Esophagus muscularis mucosa (tissue), 4 donors: ENCODE data around the gene RPLP2. TPM values are rescaled to one million over a fixed set of nuclear protein-coding genes. Genes with fewer than 3 reads are reported as not detected.

Source experiments
- DNase-seq: peaks from one replicate; pipeline ENCODE4 v3.0.0-alpha.2; 2017; ENCODE audit errors: extremely low spot score
- H3K27ac ChIP-seq, 4 donors: fragments of 200-600 bp; sonication (generic); replicated peaks in 1 of 4; 1 replicate in 3 of 4; 2 replicates in 1 of 4; pipeline ENCODE4 v1.5.1; 2016 to 2019; ENCODE audit warnings: mild to moderate bottlenecking in 1 of 4
- H3K27me3 ChIP-seq, 4 donors: fragments of 200-600 bp; sonication (generic); one replicate each; pipeline versions ENCODE4 v1.5.1 to v1.6.0; 2016 to 2019
- H3K36me3 ChIP-seq, 4 donors: fragments of 200-600 bp; sonication (generic); one replicate each; pipeline ENCODE4 v1.5.1; 2016 to 2019
- H3K4me1 ChIP-seq, 4 donors: fragments of 200-600 bp; sonication (generic); one replicate each; pipeline ENCODE4 v1.5.1; 2016 to 2019
- H3K4me3 ChIP-seq, 4 donors: fragments of 200-600 bp; sonication (generic); 1 replicate in 2 of 4; 2 replicates in 2 of 4; pipeline ENCODE4 v1.5.1; 2016 to 2019; ENCODE audit warnings: mild to moderate bottlenecking in 4 of 4, moderate library complexity in 1 of 4
- H3K9me3 ChIP-seq, 4 donors: fragments of 200-600 bp; sonication (generic); 1 replicate in 3 of 4; 2 replicates in 1 of 4; pipeline ENCODE4 v1.5.1; 2016 to 2019
- EP300 ChIP-seq: sonication (generic); formaldehyde crosslinking; IDR thresholded peaks from one replicate; pipeline ENCODE4 v1.6.1; 2017; ENCODE audit warnings: antibody characterized with exemption
- POLR2A ChIP-seq: fragments of 450-650 bp; IDR thresholded peaks from one replicate; pipeline ENCODE4 v1.6.1; 2017; ENCODE audit warnings: antibody characterized with exemption, moderate library complexity, mild to moderate bottlenecking, low read depth
- POLR2AphosphoS5 ChIP-seq, 2 donors: sonication (generic); formaldehyde crosslinking; IDR thresholded peaks; one replicate each; pipeline ENCODE4 v1.6.1; 2017; ENCODE audit warnings: antibody characterized with exemption in 2 of 2
- WGBS: methylation state at CpG from one replicate; pipeline ENCODE4 v1.1.5; 2018; 5-methylcytosine and 5-hydroxymethylcytosine counted together
- intact Hi-C: fragments of 100-400 bp; cut with DNase I; formaldehyde crosslinking; loops from one replicate; pipeline ENCODE4 v1.15.1; 2023
- total RNA-seq, 4 donors: library from RNA; depleted of rRNA; stranded (reverse); fragments of >200 nt; gene quantifications; one replicate each; pipeline versions ENCODE4 v1.1.0 to v1.2.1, GENCODE V29; 2016
- TF ChIP-seq, protein P1 (sequence below), 3 experiments: fragments of 200-600 bp in 2 of 3; fragments of 450-650 bp in 1 of 3; sonication (generic) in 2 of 3; IDR thresholded peaks; one replicate each; pipeline ENCODE4 v1.5.1; 2017 to 2019; ENCODE audit warnings: antibody characterized with exemption in 3 of 3, mild to moderate bottlenecking in 2 of 3, moderate library complexity in 1 of 3

Gene RPLP2
- total RNA-seq, 4 donors from 2014 or later, result 318 to 813 (median 686) TPM

- no peak for DNase-seq
- no peak overlapping the region for H3K27ac ChIP-seq
- H3K4me3 ChIP-seq, result no peak overlapping the region
- peaks cover 0 to 9% (median 0%) of the 10 kb centered on the region in 4 donors for H3K4me1 ChIP-seq
- peaks cover 36 to 93% (median 83%) of the 10 kb centered on the region in 4 donors for H3K36me3 ChIP-seq
- WGBS, result 82% methylated on average over 11 of the region's 11 CpGs
- H3K9me3 ChIP-seq, result no peaks in the 10 kb centered on the region
- TF ChIP-seq, protein P1, sequence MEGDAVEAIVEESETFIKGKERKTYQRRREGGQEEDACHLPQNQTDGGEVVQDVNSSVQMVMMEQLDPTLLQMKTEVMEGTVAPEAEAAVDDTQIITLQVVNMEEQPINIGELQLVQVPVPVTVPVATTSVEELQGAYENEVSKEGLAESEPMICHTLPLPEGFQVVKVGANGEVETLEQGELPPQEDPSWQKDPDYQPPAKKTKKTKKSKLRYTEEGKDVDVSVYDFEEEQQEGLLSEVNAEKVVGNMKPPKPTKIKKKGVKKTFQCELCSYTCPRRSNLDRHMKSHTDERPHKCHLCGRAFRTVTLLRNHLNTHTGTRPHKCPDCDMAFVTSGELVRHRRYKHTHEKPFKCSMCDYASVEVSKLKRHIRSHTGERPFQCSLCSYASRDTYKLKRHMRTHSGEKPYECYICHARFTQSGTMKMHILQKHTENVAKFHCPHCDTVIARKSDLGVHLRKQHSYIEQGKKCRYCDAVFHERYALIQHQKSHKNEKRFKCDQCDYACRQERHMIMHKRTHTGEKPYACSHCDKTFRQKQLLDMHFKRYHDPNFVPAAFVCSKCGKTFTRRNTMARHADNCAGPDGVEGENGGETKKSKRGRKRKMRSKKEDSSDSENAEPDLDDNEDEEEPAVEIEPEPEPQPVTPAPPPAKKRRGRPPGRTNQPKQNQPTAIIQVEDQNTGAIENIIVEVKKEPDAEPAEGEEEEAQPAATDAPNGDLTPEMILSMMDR (IDR thresholded peaks at IDR 0.05), result no peak
- TF ChIP-seq POLR2A, result no peak
- no peak for TF ChIP-seq POLR2AphosphoS5 (IDR thresholded peaks at IDR 0.05)
- no peak for TF ChIP-seq EP300
- no peaks in the 10 kb centered on the region for H3K27me3 ChIP-seq
- intact Hi-C loops, result no loop called here
Observed at GRCh38 chr11:766106-766935, 43.4 kb upstream of the RPLP2 start.

DNA sequence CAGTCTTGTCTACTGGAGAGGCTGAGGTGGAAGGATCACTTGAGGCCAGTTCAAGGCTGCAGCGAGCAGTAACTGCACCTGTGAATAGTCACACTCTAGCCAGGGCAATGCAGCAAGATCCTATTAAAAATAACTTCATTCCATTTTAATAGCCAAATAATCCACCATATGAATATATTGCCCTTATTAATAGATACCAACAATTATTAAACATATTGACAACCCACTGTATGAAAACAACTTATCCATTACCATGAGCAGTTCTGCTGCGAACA lies 42.9 kb upstream of the RPLP2 start:
- peaks cover 38 to 93% (median 83%) of the 10 kb centered on the region in 4 donors for H3K36me3 ChIP-seq
- no peaks in the 10 kb centered on the region for H3K9me3 ChIP-seq
- H3K27ac ChIP-seq, result no peak overlapping the region
- intact Hi-C loops, result no loop called here
- WGBS, result 100% methylated on average over 2 of the region's 2 CpGs
- H3K27me3 ChIP-seq, result no peaks in the 10 kb centered on the region
- DNase-seq, result no peak
- peaks cover 0 to 11% (median 2%) of the 10 kb centered on the region in 4 donors for H3K4me1 ChIP-seq
- TF ChIP-seq POLR2A (no peak), POLR2AphosphoS5 (IDR thresholded peaks at IDR 0.05) (no peak)
- TF ChIP-seq, protein P1 (IDR thresholded peaks at IDR 0.05), result no peak
- H3K4me3 ChIP-seq, result no peak overlapping the region

DNA sequence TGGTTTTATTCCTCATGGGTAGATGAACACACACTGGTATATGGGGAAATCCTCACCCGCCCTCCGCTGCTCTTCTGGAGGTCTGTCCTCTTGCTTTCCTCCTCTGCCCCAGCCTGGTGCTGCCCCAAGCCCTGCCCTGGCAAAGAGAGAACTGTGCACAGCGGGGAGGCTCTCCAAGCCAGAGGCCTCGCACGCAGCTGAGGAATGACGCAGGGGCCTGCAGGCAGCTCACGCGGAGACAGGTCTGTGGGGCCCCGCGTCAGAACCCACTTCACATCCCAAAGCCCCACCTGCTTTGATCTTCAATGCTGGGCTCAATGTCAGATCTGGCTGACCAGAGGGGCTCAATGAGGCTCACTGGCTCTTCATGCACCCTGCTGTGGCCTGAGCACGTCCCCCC lies 42.5 kb upstream of the RPLP2 start:
- no peak overlapping the region for H3K4me3 ChIP-seq
- TF ChIP-seq, protein P1 (IDR thresholded peaks at IDR 0.05), result no peak
- peaks cover 0 to 14% (median 3%) of the 10 kb centered on the region in 4 donors for H3K4me1 ChIP-seq
- DNase-seq, result no peak
- intact Hi-C loops, result no loop called here
- peaks cover 40 to 93% (median 83%) of the 10 kb centered on the region in 4 donors for H3K36me3 ChIP-seq
- H3K27me3 ChIP-seq, result no peaks in the 10 kb centered on the region
- no peak overlapping the region for H3K27ac ChIP-seq
- no peaks in the 10 kb centered on the region for H3K9me3 ChIP-seq
- 91% methylated on average over 11 of the region's 11 CpGs for WGBS

- Histone ChIP-seq H3K4me1 (peaks cover 3 to 40% (median 23%) of the 10 kb centered on the region in 4 donors), H3K36me3 (peaks cover 21 to 88% (median 80%) of the 10 kb centered on the region in 4 donors), H3K4me3 (no peak overlapping the region), H3K9me3 (no peaks in the 10 kb centered on the region), H3K27ac (no peak overlapping the region), H3K27me3 (no peaks in the 10 kb centered on the region)
- WGBS, result 88% methylated on average over 15 of the region's 23 CpGs
- TF ChIP-seq EP300 (no peak), POLR2A (no peak), POLR2AphosphoS5 (IDR thresholded peaks at IDR 0.05) (no peak)
- TF ChIP-seq, protein P1 (IDR thresholded peaks at IDR 0.05), result no peak
- no peak for DNase-seq
- intact Hi-C loops, result no loop called here
Observed at GRCh38 chr11:769887-770641, 39.7 kb upstream of the RPLP2 start.
